Fibroblast of mammary gland (primary cell): Measurements from ENCODE around the gene TSPAN5.

Experiments used
- DNase-seq: peaks from one replicate; pipeline ENCODE4 v3.0.0-alpha.2; 2010; ENCODE audit warnings: low read depth
- H3K4me3 ChIP-seq: 2 replicates; pipeline ENCODE4 v1.5.1; 2011; ENCODE audit warnings: low read depth, mild to moderate bottlenecking, low read length, moderate library complexity; ENCODE audit not compliant: control insufficient read depth
- TF ChIP-seq, protein P1 (sequence below): conservative IDR thresholded peaks from 2 replicates; pipeline ENCODE4 v1.5.1; 2011; ENCODE audit warnings: low read depth, low read length, inconsistent platforms; ENCODE audit not compliant: control insufficient read depth, insufficient read depth

Gene TSPAN5

DNA sequence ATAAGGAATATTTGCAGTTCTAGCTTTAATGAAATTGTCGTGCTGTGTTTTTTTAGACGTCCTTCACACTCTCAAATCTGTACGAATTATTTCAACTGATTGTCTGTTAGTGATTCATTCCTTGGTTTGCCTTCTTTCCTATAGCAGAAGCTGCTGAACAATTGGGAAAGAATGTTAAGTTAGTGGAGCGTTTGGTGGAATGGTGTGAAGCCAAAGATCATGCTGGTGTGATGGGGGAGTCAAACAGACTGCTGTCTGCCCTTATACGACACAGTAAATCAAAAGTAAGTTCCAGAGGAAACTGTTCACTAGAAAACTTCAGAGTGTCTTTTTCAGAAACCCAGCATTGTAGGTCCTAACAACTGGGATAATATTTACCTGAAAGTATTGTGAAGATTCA, 237.3 kb downstream of the TSPAN5 start:
- DNase-seq: no peak
- TF ChIP-seq, protein P1, sequence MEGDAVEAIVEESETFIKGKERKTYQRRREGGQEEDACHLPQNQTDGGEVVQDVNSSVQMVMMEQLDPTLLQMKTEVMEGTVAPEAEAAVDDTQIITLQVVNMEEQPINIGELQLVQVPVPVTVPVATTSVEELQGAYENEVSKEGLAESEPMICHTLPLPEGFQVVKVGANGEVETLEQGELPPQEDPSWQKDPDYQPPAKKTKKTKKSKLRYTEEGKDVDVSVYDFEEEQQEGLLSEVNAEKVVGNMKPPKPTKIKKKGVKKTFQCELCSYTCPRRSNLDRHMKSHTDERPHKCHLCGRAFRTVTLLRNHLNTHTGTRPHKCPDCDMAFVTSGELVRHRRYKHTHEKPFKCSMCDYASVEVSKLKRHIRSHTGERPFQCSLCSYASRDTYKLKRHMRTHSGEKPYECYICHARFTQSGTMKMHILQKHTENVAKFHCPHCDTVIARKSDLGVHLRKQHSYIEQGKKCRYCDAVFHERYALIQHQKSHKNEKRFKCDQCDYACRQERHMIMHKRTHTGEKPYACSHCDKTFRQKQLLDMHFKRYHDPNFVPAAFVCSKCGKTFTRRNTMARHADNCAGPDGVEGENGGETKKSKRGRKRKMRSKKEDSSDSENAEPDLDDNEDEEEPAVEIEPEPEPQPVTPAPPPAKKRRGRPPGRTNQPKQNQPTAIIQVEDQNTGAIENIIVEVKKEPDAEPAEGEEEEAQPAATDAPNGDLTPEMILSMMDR: no peak
- no peak overlapping the region for H3K4me3 ChIP-seq
